IMR-90 (cell line): ENCODE results near the gene LECT2.

Experiments used
- BHLHE40 ChIP-seq: fragments of 150-350 bp; IDR thresholded peaks from 2 replicates; pipeline ENCODE4 v1.6.1; 2016; ENCODE audit warnings: mild to moderate bottlenecking, low read depth, low read length
- CEBPB ChIP-seq: IDR thresholded peaks from 2 replicates; pipeline ENCODE4 v1.6.1; 2012; ENCODE audit warnings: low read depth, low read length, improper control_type of control experiment
- CHD1 ChIP-seq: IDR thresholded peaks from 2 replicates; pipeline ENCODE4 v1.6.1; 2012; ENCODE audit warnings: low read depth, low read length, improper control_type of control experiment
- FOS ChIP-seq: fragments of 150-350 bp; IDR thresholded peaks from 2 replicates; pipeline ENCODE4 v1.6.1; 2016; ENCODE audit warnings: low read depth, low read length
- MAFK ChIP-seq: IDR thresholded peaks from 2 replicates; pipeline ENCODE4 v1.6.1; 2012; ENCODE audit warnings: low read depth, low read length, improper control_type of control experiment
- MAZ ChIP-seq: IDR thresholded peaks from 2 replicates; pipeline ENCODE4 v1.6.1; 2012; ENCODE audit warnings: low read depth, mild to moderate bottlenecking, low read length, improper control_type of control experiment, moderate library complexity, borderline replicate concordance
- MXI1 ChIP-seq: IDR thresholded peaks from 2 replicates; pipeline ENCODE4 v1.6.1; 2012; ENCODE audit warnings: low read depth, mild to moderate bottlenecking, low read length, moderate library complexity, borderline replicate concordance
- POLR2A ChIP-seq: IDR thresholded peaks from 2 replicates; pipeline ENCODE4 v1.6.1; 2012; ENCODE audit warnings: mild to moderate bottlenecking, low read depth, low read length
- RAD21 ChIP-seq: IDR thresholded peaks from 2 replicates; pipeline ENCODE4 v1.6.1; 2012; ENCODE audit warnings: low read length, improper control_type of control experiment
- RCOR1 ChIP-seq: IDR thresholded peaks from 2 replicates; pipeline ENCODE4 v1.6.1; 2012; ENCODE audit warnings: mild to moderate bottlenecking, low read length, improper control_type of control experiment; ENCODE audit not compliant: insufficient replicate concordance
- RFX5 ChIP-seq: IDR thresholded peaks from 2 replicates; pipeline ENCODE4 v1.8.0; 2012; ENCODE audit warnings: low read depth, mild to moderate bottlenecking, low read length, moderate library complexity
- TF ChIP-seq, protein P1 (sequence below): conservative IDR thresholded peaks from 2 replicates; pipeline ENCODE4 v1.5.1; 2012; ENCODE audit warnings: mild to moderate bottlenecking, low read depth, low read length, improper control_type of control experiment
- TF ChIP-seq, protein P2 (sequence below): fragments of 150-350 bp; IDR thresholded peaks from 2 replicates; pipeline ENCODE4 v1.6.1; 2017; ENCODE audit warnings: mild to moderate bottlenecking, antibody characterized with exemption, low read length, low read depth
- TF ChIP-seq, protein P3 (sequence below): fragments of 150-350 bp; IDR thresholded peaks from 2 replicates; pipeline ENCODE4 v1.6.1; 2016; ENCODE audit warnings: low read depth, mild to moderate bottlenecking, low read length, moderate library complexity, borderline replicate concordance

DNA sequence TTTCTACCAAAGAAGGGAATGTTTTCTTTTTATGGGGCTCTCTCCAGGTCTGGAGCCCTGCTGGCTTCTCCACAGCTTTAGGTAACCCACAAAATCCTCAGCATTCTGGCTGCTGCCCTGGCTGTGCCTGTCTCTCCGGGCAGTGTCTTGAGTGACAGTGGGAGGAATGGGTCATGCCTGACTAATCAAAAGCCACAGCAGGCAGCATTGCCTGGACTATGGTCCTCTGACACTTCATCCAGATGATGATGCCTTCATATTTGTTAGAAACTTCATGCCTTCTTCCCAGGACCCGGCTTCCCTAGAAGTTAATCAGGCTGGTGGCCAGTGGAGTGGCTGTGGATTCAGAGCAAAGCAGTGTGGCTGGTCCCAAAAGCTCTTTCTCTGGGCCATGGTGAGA, 41.8 kb upstream of the LECT2 start:
- TF ChIP-seq RAD21 (no peak), RFX5 (no peak), POLR2A (no peak; the same call in 1 of the 2 replicates), FOS (peak; percentile 22; the same call in 1 of the 2 replicates), RCOR1 (no peak), MAFK (no peak), CHD1 (no peak), MAZ (no peak), CEBPB (no peak), BHLHE40 (no peak), MXI1 (no peak)
- TF ChIP-seq, protein P1, sequence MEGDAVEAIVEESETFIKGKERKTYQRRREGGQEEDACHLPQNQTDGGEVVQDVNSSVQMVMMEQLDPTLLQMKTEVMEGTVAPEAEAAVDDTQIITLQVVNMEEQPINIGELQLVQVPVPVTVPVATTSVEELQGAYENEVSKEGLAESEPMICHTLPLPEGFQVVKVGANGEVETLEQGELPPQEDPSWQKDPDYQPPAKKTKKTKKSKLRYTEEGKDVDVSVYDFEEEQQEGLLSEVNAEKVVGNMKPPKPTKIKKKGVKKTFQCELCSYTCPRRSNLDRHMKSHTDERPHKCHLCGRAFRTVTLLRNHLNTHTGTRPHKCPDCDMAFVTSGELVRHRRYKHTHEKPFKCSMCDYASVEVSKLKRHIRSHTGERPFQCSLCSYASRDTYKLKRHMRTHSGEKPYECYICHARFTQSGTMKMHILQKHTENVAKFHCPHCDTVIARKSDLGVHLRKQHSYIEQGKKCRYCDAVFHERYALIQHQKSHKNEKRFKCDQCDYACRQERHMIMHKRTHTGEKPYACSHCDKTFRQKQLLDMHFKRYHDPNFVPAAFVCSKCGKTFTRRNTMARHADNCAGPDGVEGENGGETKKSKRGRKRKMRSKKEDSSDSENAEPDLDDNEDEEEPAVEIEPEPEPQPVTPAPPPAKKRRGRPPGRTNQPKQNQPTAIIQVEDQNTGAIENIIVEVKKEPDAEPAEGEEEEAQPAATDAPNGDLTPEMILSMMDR = no peak
- TF ChIP-seq, protein P2, sequence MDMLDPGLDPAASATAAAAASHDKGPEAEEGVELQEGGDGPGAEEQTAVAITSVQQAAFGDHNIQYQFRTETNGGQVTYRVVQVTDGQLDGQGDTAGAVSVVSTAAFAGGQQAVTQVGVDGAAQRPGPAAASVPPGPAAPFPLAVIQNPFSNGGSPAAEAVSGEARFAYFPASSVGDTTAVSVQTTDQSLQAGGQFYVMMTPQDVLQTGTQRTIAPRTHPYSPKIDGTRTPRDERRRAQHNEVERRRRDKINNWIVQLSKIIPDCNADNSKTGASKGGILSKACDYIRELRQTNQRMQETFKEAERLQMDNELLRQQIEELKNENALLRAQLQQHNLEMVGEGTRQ = no peak
- TF ChIP-seq, protein P3, sequence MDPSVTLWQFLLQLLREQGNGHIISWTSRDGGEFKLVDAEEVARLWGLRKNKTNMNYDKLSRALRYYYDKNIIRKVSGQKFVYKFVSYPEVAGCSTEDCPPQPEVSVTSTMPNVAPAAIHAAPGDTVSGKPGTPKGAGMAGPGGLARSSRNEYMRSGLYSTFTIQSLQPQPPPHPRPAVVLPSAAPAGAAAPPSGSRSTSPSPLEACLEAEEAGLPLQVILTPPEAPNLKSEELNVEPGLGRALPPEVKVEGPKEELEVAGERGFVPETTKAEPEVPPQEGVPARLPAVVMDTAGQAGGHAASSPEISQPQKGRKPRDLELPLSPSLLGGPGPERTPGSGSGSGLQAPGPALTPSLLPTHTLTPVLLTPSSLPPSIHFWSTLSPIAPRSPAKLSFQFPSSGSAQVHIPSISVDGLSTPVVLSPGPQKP = no peak
